NCI-H1417 (cell line): ENCODE measurements around the gene PDZD2.

Source experiments
- DNase-seq, 3 experiments: peaks; one replicate each; lab custom pipeline; 2025; lab: John Stamatoyannopoulos, UW

PDZD2 gene

DNA sequence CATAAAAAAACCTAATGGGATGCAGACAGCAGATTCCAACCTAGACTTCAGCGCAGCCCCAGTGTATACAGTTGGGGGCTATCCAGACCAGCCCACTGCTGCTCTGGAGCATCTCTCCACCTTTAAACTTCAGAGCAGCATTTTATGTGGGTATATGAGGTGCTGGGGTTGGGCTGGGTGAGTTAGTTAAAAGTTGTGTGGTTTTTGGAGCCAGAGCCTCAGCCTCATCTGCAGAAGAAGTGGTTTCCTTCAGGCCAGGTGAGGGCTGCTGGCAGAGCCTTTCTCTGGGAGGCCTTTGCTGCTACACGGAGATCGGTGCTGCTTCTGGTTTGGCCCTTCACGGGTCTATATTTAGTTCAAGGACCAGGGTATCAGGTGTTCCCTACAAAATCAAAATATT, 228.3 kb downstream of the PDZD2 start:
- no peak for DNase-seq

DNA sequence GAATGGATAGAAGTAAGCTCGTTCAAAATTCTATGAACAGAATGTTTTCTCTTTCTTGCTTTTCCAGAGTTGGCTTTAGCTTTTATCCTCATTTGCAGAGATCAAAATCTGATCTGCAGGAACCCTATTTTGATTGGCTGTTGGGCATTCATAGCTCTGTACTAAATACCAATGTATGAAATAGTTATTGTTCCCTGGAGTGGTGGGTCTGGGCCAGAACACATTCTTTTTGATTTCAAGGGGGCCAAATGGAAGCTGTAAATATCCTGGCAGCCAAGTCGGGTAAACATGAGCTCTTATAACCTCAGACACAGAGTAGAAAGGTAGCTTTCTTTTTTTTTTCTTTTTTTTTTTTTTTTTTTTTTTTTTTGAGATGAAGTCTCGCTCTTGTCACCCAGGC, 241.5 kb downstream of the PDZD2 start:
- no peak for DNase-seq

DNA sequence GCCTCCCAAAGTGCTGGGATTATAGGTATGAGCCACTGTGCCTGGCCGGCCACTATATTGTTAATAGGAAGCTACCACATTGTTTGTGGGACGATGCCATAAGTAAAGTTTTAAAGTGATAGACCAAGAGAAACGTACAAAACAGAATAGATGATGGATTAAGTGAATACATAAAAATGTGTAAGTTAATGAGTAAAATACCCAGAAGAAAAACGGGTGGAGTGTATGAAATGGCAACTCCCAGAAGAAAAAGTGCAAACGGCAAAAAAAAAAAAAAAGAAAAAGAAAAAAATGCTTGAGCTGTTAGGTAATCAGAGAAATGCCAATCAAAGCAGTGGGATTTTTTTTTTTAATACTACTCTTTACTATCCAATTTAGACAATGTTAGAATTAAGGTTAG, 246.0 kb downstream of the PDZD2 start:
- no peak for DNase-seq

DNA sequence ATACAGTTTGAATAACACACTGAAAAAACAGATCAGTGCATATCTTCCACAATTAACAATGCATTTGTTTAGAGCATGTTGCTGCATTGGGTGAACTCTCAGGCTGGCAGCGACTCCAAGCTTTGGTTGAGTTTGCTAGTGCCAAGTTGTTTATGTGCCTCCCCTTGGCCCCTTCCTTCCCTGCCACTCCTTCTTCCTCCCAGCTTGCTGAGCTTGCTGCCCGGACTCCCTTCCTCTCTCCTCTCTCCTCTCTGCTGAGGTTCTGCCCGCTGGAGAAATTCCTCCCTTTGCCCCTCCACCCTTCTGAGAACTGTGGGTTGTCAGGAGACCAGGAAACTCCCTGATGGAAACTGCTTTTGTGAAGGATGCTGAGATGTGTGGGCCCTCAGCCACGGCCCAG, 247.3 kb downstream of the PDZD2 start:
- DNase-seq = no peak

DNA sequence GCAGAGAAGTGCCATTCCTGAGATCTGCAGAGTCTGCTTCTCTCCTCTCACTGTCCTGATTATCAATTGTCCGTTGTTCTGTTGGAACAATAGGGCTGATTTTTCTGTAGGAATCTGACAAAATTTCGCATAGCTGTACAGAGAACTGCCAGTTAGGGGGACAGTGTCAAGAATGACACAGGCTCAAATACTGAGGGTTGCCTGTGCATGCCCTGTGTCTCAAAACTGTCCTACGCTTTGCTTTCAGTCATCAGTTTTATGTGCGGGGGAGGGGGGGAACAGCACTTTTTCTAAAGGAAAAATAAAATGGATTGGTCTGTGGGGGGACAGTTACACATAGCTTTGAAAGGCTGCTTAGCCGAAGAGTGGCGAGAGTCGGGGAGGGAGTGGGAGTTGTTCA, 248.6 kb downstream of the PDZD2 start:
- no peak for DNase-seq

DNA sequence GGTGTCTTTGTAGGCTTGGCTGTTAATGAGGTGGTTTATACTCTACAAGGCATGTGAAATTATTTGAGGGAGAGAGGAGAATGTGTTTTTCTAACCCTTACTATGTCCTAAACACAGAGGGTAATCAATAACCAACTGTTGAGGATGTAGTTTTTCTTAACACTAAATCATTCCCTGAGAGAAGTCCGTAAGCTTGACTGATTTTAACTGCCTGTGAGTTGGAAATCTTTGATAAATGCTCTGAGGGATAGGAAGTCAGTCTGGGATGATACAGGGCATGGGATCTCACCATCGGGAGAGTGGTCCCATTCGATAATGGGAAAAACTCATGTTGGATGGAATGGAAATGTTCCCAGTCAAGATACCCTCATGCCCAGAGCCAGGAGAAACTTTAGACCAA, 249.6 kb downstream of the PDZD2 start:
- DNase-seq = no peak

DNA sequence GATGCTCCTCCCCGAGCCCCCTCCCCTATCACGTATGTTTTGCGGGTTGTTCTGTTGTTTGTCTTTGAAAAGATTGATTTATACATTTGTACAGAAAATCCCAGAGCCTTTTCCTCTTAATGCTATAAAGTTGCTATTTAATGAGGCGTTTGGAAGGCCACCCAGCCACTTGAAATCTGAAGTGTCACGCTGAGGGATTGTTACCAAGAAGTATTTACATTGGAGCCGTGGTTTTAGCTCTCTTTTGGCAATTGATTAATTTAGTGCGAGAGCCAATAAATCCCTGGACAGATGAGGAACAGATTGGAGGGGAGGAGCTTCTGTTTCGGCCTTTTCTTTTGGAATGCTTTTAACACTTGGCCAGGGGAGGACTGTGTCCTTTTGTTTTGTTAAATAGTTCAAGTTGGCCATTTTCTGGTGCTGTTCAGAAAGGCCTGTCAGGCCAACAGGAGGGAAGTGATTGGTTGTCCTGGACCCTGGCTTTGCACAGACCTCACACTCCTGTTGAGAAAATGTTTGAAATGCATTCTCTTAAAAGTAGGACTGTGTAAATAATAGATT, 250.2 kb downstream of the PDZD2 start:
- DNase-seq = peak in 2 of 3 experiments; percentile 13 to 71

DNA sequence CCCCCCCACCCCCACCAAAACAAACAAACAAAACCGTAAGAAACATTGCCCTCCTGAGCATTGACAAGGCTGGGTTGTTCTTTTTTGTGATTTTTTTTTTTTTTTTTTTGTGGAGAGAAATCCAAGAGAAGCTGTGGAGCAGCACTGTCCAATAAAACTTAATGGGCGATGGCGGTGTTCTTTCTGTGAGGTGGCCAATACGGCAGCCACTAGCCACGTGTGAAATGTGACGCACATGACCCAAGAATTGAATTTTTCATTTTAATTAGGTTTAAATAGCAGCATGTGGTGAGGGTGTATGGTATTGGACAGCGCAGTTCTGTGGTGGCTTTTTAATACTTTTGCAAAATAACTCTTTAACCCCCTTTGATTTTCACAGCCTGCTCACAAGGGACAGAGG, 251.1 kb downstream of the PDZD2 start:
- no peak for DNase-seq

DNA sequence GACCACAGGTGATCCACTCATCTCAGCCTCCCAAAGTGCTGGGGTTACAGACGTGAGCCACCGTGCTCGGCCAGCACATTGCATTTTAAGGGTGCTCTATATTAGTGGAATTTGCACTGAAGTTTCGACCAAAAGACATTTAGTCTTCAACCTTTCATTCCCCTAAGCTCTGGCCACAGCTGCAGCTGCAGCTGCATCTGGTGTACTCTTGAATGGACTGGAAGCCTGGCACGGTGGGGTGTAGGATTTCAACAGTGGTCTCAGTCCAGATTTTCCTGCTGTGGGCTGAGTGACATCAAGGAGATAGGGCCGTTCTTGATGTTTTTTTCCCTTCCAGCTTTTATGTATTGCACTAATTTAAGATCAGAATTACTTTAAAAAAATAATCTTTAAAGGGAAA, 255.2 kb downstream of the PDZD2 start:
- DNase-seq = no peak

DNA sequence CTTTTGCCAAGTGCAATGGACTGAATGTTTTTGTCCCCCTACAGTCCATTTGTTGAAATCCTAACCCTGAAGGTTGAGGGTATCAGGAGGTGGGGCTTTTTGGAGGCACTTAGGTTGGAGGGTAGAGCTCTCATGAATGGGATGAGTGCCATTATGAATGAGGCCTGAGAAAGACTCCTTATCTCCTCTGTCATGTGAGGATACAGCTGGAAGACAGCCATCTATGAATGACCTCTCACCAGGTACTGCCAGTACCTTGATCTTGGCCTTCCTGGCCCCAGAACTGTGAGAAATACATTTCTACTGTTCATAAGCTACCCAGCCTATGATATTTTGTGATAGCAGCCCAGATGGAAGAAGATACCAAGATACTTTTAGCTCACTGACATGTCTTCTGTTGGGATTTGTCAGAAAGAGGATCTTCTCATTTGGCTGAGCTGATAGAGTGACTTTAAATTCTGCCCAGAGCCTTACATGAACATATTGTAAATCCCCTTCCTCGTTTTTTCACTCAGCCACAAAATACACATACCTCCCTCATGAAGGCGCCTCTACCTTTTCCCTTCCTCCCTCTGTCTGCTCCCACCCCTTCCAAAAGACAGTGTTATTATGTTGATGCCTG, 256.4 kb downstream of the PDZD2 start:
- DNase-seq = no peak

DNA sequence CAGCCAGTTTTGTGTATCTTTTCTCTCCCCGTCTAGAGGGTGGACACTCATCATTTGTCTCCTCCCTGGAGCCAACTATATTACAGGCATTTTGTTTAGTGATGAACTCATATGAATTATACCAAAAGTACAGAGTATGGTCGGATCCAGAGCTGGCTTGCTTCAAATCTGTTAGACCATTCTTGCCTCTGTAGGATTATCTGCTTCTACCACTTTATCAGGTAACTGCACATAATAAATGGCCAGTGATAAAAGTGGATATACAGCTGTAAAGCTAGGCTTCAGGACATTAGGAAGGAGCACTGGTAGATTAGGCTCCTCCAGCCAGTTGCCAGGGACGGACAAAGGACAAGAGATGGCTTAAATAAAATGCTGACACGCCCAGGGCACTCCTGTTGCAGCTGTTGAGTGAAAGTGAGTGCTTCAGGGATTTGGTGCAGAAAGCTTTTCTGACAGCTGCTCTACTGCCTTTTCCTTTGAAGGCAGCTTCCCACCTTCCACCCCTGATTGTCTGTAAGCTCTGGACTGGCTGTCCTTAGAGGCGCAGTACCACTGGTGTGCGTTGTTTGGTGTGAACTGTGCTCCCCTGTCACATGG, 259.2 kb downstream of the PDZD2 start:
- DNase-seq = no peak

DNA sequence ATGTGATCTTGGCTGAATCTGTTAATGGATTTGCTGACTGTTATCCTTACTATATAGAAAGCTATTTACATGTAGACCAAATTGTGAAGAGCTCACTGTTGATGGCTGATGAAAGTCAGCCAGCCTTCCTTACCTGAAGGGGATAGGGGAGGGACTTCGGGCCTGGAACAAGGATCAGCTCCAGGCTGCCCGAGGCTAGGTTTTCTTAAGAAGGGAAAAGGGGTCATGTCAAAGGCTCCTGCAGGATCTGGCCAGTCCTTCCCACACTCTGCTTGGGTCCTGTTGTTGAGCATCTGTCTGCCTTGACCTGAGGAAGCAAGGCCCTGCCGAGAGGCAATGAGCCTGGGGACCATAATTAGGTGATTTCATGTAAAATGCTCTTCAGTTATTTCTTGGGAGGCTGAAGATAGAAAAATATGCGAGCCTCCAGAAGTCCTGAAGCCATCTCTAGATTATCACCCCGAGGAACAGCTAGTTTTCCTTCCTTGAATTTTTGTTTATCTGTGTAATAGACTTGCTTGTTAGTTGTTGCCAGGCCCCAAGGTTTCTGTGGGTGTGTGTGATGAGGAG, 261.4 kb downstream of the PDZD2 start:
- DNase-seq = no peak

DNA sequence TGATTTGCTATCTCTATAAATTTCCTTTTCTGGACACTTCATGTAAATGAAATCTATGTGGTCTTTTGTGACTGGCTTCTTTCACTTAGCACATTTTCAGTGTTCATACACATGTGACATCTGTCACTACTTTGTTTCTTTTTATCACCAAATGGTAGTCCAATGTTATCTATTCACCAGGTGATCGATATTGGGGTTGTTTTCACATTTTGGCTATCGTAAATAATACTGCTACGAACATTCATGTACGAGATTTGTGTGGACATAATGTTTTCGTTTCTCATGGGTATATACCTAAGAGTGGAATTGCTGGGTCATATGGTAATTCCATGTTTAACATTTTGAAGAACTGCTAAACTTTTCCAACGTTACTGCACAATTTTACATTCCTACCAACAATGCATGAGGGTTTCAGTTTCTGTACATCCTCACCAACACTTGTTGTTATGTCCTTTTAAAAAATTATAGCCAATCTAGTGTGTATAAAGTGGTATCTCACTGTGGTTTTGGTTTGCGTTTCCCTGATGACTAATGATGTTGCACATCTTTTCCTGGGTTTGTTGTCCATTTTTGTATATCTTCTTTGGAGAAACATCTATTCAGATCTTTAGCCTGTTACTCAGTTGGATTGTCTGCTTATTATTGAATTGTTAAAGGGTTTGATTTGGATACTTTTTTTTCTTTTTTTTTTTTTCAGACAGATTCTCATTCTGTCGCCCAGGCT, 263.0 kb downstream of the PDZD2 start:
- DNase-seq = no peak

DNA sequence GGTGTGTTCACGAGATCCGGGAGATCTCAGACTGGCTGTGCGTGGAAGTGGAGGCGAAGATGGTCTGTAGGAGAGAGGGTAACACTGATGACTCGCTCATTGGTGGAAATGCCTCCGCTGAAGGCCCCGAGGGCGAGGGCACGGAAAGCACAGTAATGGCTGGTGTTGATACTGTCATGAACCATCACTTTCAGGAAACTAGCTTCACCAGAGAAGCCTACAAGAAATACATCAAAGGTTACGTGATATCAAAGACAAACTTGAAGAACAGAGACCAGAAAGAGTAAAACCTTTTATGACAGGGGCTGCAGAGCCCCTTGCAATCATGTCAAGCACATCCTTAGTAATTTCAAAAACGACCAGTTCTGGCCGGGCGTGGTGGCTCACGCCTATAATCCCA, 269.5 kb downstream of the PDZD2 start:
- DNase-seq = no peak

DNA sequence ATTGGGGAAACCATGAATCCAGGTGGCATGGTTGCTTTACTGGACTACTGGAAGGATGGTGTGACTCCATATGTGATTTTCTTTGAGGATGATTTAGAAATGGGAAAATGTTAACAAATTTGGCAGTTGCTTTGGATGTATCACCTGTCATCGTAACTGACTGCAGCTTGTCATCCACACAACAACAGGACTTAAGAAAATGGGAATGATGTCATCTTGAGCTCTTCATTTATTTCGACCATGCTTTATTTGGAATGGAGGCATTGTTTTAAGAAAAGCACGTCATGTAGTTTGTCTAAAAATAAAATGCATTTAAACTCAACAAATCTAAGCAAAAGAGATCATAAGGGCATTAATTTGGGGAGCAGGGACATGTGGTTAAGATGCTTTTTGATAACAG, 270.1 kb downstream of the PDZD2 start:
- no peak for DNase-seq

DNA sequence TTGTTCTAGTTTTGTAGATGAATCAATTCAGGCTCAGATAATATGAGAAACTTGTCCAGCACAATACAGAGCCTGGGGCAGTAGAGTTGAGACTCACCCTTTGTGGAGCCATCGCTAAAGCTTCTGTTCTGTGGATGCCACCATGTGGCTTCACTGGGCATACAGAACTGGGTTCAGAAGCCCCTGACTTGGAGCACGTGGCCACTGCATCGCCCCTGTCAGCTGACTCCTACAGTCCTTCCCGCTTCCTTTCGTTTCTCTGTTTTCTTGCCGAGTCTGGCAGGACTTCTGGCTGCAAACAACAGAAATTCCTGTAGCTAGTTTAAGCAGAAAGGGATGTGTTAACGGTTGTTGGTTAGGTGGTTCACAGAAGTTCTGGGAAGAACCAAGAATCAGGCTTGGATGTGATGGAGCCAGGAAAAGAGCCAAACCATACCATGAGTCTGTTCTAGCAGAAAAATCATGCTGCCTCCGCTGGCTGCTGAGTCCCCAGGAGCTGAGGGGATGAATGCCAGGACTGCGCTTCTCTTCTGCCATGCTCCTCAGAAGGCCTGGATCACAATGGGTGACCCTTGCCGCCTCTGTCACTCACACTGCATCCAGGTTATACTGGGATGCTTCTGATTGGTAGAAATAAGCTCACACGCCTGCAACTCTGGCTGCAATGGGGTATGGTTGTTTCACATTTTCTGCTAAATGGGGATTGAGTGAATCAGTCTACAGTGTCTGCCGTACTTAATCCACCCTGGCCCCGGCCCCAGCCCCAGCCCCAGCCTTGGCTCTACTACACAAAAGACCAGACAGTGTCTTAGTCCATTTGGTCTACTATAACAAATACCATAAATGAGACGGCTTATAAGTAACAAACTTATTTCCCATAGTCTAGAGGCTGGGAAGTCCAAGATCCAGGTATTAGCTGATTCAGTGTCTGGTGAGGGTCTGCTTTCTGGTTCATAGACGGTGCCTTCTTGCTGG, 272.6 kb downstream of the PDZD2 start:
- DNase-seq = no peak

DNA sequence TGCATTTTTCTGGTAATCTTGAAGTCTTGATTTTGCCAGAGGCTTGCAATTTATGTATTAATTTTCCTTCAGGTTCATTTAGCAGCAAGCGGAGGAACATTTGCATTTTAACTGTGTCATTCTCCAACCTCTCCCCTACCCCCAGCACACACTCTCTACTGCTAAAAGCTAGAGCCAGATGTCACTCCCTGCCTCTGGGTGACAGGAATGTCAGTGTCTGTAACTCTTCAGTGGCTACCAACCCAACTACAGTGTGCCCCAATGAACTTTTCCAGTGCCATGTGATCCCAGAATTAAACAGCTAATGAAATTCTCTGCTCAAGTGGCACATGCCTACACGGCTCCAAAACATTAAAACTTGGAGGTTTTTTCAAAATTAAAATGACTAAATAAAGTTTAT, 274.9 kb downstream of the PDZD2 start:
- DNase-seq = no peak

DNA sequence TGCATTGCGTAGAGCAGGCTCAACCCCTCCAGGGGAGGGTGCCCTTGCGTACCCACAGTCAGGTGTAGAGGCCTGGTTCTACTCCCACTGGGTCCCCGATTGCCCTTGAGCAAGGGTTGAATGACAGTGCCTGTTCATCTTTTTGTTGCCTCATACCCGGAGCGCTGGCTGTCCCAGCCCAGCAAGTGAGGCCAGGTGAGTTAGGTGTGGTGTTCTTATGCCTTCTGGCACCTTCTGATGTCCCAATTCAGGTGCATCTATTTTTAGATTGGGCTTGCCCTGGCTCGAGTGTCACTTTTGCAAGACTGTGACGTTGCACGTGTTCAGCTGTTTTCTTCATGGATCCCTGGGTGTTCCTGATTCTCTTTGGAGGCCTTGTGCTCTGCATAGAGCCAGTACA, 277.4 kb downstream of the PDZD2 start:
- no peak for DNase-seq

DNA sequence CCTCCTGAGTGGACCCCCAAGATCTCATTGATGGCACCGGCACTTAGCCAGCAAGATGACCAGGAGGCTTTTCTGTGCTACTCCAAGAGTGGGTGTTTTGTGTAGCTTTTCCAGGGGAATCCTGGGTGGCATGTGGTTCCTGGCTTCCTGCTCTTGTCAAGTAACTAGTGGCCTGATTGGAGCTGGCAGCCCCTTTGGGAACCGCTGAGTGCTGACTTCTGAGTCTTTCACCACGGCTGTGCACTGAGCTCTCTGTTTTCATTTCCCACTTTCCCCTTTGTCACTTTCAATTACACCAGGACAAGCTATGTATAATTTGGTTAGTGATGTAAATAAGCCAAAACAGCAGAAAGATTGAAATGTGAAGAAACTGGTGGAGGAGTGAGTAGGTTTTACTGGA, 279.8 kb downstream of the PDZD2 start:
- no peak for DNase-seq

DNA sequence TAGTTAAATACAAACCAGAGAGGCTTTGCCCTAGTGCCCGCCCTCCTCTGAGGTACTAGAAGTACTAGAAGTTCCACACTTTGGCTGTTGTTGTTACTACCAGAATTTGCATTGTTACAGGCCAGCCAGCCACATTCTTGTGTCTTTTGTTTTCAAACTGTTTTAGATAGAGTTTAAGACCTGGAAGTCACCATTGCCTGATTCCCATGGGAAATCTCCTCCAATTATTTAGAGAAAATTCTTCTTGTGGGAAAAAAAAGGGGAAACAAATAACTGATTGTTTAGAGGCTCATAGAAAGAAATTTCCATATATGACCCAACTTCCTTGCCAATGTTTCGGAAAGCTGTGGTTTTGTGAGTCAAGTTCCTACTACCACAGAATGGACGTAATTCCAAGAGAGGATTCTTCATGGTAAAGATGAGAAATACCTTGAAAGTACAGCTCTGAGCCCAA, 282.9 kb downstream of the PDZD2 start:
- DNase-seq = no peak

DNA sequence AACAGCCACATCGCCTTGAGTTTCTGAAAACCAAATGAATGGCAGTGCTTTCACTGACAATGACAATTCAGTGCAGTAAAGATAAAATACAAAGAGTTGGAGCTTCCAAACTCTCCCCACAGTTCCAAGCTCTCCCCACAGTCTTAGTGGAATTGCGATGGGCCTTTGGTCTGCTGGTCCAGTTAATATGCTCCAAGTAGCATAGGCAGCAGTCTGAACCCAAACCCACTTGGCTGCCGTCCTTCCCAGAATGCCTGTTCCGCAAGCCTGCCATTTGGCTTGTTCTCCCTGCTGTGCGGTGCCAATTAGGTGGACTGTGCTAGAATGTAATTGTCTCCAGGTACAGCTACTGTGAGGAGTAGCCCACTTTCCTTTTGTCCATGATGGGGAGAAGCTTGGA, 285.1 kb downstream of the PDZD2 start:
- DNase-seq = no peak

DNA sequence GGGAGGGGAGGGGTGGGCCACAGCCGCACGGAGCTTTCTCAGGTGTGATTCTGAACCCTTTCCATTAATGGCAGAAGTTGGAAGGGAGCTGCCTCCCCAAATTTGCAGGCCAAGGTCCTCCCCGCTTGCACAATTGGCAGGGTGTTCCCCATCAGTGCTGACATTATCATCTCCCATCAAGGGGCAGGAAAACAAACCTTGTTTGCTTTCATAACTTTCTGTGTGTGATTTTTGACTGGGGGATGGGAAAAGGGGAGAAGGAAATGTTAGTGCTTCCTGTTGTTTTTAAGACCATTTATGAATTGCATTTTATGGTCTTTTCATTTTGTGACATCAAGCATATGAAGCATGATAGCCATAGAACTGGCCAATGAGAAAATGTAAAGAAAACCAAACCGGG, 292.9 kb downstream of the PDZD2 start:
- DNase-seq = no peak
